ENCODE measurements around the gene ARID3B.

- TF ChIP-seq, protein P1, sequence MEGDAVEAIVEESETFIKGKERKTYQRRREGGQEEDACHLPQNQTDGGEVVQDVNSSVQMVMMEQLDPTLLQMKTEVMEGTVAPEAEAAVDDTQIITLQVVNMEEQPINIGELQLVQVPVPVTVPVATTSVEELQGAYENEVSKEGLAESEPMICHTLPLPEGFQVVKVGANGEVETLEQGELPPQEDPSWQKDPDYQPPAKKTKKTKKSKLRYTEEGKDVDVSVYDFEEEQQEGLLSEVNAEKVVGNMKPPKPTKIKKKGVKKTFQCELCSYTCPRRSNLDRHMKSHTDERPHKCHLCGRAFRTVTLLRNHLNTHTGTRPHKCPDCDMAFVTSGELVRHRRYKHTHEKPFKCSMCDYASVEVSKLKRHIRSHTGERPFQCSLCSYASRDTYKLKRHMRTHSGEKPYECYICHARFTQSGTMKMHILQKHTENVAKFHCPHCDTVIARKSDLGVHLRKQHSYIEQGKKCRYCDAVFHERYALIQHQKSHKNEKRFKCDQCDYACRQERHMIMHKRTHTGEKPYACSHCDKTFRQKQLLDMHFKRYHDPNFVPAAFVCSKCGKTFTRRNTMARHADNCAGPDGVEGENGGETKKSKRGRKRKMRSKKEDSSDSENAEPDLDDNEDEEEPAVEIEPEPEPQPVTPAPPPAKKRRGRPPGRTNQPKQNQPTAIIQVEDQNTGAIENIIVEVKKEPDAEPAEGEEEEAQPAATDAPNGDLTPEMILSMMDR (IDR thresholded peaks at IDR 0.05), result no peak
- TF ChIP-seq POLR2A (IDR thresholded peaks at IDR 0.05), result no peak
Measured at GRCh38 chr15:74578496-74578994, 37.5 kb downstream of the ARID3B start.

All from suprapubic skin (tissue), 3 donors.